HEK293 (cell line): Measurements from ENCODE around the gene HSF2BP.

Experiments used
- CTCF ChIA-PET: fragments of 350-600 bp; formaldehyde crosslinking; extraction: SDS; loops from one replicate; lab custom pipeline; 2021; ENCODE audit warnings: antibody characterized with exemption; lab: Yijun Ruan, JAX
- POLR2A ChIA-PET: fragments of 300-600 bp; formaldehyde crosslinking; extraction: SDS; loops from one replicate; lab custom pipeline; 2020; ENCODE audit warnings: antibody characterized with exemption, inconsistent platforms; lab: Yijun Ruan, JAX
- H3K27ac ChIP-seq: fragments of 200-500 bp; sonication (Bioruptor generic); 2 replicates; pipeline ENCODE4 v1.5.1; 2014; ENCODE audit warnings: low read depth, low read length, control low read depth, inconsistent platforms; ENCODE audit errors: extremely low read depth
- H3K36me3 ChIP-seq, 2 experiments: fragments of 200-500 bp in 1 of 2; sonication (Bioruptor generic) in 1 of 2; 1 replicate in 1 of 2; 2 replicates in 1 of 2; pipeline ENCODE4 v1.5.1; 2014 to 2017; ENCODE audit warnings: inconsistent platforms in 2 of 2, low read length in 2 of 2; ENCODE audit not compliant: control insufficient read depth in 2 of 2, insufficient read depth in 1 of 2
- H3K4me1 ChIP-seq: fragments of 200-500 bp; sonication (Bioruptor generic); 2 replicates; pipeline ENCODE4 v1.5.1; 2014; ENCODE audit warnings: mild to moderate bottlenecking, low read length, inconsistent platforms; ENCODE audit not compliant: control insufficient read depth, insufficient read depth
- H3K4me3 ChIP-seq: 2 replicates; pipeline ENCODE4 v1.5.1; 2011; ENCODE audit warnings: low read depth, mild to moderate bottlenecking, control low read depth, low read length, moderate library complexity
- H3K9me3 ChIP-seq: fragments of 200-500 bp; sonication (Bioruptor generic); 2 replicates; pipeline ENCODE4 v1.5.1; 2014; ENCODE audit warnings: low read depth, low read length, inconsistent platforms; ENCODE audit not compliant: control insufficient read depth, insufficient read depth
- BCL6B ChIP-seq: fragments of 450-650 bp; formaldehyde crosslinking; IDR thresholded peaks from 2 replicates; pipeline ENCODE4 v1.5.1; 2017; ENCODE audit warnings: missing biosample characterization, missing genetic modification characterization
- ELK4 ChIP-seq: IDR thresholded peaks from 2 replicates; pipeline ENCODE4 v1.6.1; 2011; ENCODE audit warnings: mild to moderate bottlenecking, low read depth, low read length, borderline replicate concordance
- KLF8 ChIP-seq: fragments of 450-650 bp; formaldehyde crosslinking; IDR thresholded peaks from 2 replicates; pipeline ENCODE4 v1.5.1; 2016; ENCODE audit warnings: missing biosample characterization, missing genetic modification characterization
- REPIN1 ChIP-seq: fragments of 450-650 bp; formaldehyde crosslinking; IDR thresholded peaks from 2 replicates; pipeline ENCODE4 v1.5.1; 2017; ENCODE audit warnings: missing biosample characterization, missing genetic modification characterization, low read depth
- SCRT1 ChIP-seq: fragments of 450-650 bp; formaldehyde crosslinking; IDR thresholded peaks from 2 replicates; pipeline ENCODE4 v1.5.1; 2016; ENCODE audit warnings: missing biosample characterization, missing genetic modification characterization, borderline replicate concordance
- ZBTB10 ChIP-seq: fragments of 450-650 bp; formaldehyde crosslinking; IDR thresholded peaks from 2 replicates; pipeline ENCODE4 v1.5.1; 2016; ENCODE audit warnings: missing biosample characterization, missing genetic modification characterization
- ZFP37 ChIP-seq: fragments of 450-650 bp; formaldehyde crosslinking; IDR thresholded peaks from 2 replicates; pipeline ENCODE4 v1.5.1; 2016; ENCODE audit warnings: missing biosample characterization, missing genetic modification characterization
- ZNF146 ChIP-seq: fragments of 450-650 bp; formaldehyde crosslinking; IDR thresholded peaks from 2 replicates; pipeline ENCODE4 v1.5.1; 2016; ENCODE audit warnings: missing biosample characterization, missing genetic modification characterization
- ZNF18 ChIP-seq: fragments of 450-650 bp; formaldehyde crosslinking; IDR thresholded peaks from 2 replicates; pipeline ENCODE4 v1.5.1; 2016; ENCODE audit warnings: missing biosample characterization, missing genetic modification characterization
- ZNF214 ChIP-seq: fragments of 450-650 bp; formaldehyde crosslinking; IDR thresholded peaks from 2 replicates; pipeline ENCODE4 v1.5.1; 2017; ENCODE audit warnings: missing biosample characterization, mild to moderate bottlenecking, missing genetic modification characterization, borderline replicate concordance
- ZNF248 ChIP-seq: fragments of 450-650 bp; formaldehyde crosslinking; IDR thresholded peaks from 2 replicates; pipeline ENCODE4 v1.5.1; 2017; ENCODE audit warnings: missing biosample characterization, missing genetic modification characterization
- ZNF280D ChIP-seq: fragments of 450-650 bp; formaldehyde crosslinking; IDR thresholded peaks from 2 replicates; pipeline ENCODE4 v1.5.1; 2016; ENCODE audit warnings: missing biosample characterization, missing genetic modification characterization
- ZNF302 ChIP-seq: fragments of 450-650 bp; formaldehyde crosslinking; IDR thresholded peaks from 2 replicates; pipeline ENCODE4 v1.5.1; 2016; ENCODE audit warnings: missing biosample characterization, missing genetic modification characterization, low read depth
- ZNF37A ChIP-seq: fragments of 450-650 bp; IDR thresholded peaks from 2 replicates; pipeline ENCODE4 v1.5.1; 2018; ENCODE audit warnings: missing biosample characterization, missing genetic modification characterization
- ZNF394 ChIP-seq: fragments of 450-650 bp; formaldehyde crosslinking; IDR thresholded peaks from 2 replicates; pipeline ENCODE4 v1.5.1; 2016; ENCODE audit warnings: missing biosample characterization, missing genetic modification characterization, mild to moderate bottlenecking, moderate library complexity, borderline replicate concordance
- ZNF433 ChIP-seq: fragments of 450-650 bp; formaldehyde crosslinking; IDR thresholded peaks from 2 replicates; pipeline ENCODE4 v1.5.1; 2016; ENCODE audit warnings: missing biosample characterization, missing genetic modification characterization, low read depth
- ZNF510 ChIP-seq: fragments of 450-650 bp; formaldehyde crosslinking; IDR thresholded peaks from 2 replicates; pipeline ENCODE4 v1.5.1; 2018; ENCODE audit warnings: mild to moderate bottlenecking, missing genetic modification characterization, missing biosample characterization; ENCODE audit not compliant: insufficient replicate concordance
- ZNF529 ChIP-seq: fragments of 450-650 bp; formaldehyde crosslinking; IDR thresholded peaks from 2 replicates; pipeline ENCODE4 v1.5.1; 2017; ENCODE audit warnings: missing genetic modification characterization, missing biosample characterization; ENCODE audit not compliant: insufficient replicate concordance
- ZNF555 ChIP-seq: fragments of 450-650 bp; formaldehyde crosslinking; conservative IDR thresholded peaks from 2 replicates; pipeline ENCODE4 v1.5.1; 2017; ENCODE audit warnings: missing biosample characterization, mild to moderate bottlenecking, missing genetic modification characterization, inconsistent platforms
- ZNF624 ChIP-seq: fragments of 450-650 bp; formaldehyde crosslinking; IDR thresholded peaks from 2 replicates; pipeline ENCODE4 v1.5.1; 2017; ENCODE audit warnings: missing biosample characterization, missing genetic modification characterization
- ZNF639 ChIP-seq: fragments of 450-650 bp; formaldehyde crosslinking; IDR thresholded peaks from 2 replicates; pipeline ENCODE4 v1.5.1; 2016; ENCODE audit warnings: missing biosample characterization, missing genetic modification characterization
- ZNF658 ChIP-seq: fragments of 450-650 bp; formaldehyde crosslinking; IDR thresholded peaks from 2 replicates; pipeline ENCODE4; 2016; ENCODE audit warnings: missing biosample characterization, missing genetic modification characterization
- ZNF660 ChIP-seq: fragments of 450-650 bp; IDR thresholded peaks from 2 replicates; pipeline ENCODE4 v1.5.1; 2018; ENCODE audit warnings: missing biosample characterization, mild to moderate bottlenecking, missing genetic modification characterization
- TF ChIP-seq, protein P1 (sequence below): fragments of 450-650 bp; formaldehyde crosslinking; IDR thresholded peaks from 2 replicates; pipeline ENCODE4 v1.5.1; 2016; ENCODE audit warnings: missing biosample characterization, missing genetic modification characterization

HSF2BP gene

GRCh38 chr21:43708745-43709381 is 49.6 kb upstream of the HSF2BP start:
- Histone ChIP-seq H3K27ac (no peak overlapping the region), H3K4me3 (no peak overlapping the region), H3K4me1 (peaks cover 6% of the 10 kb centered on the region), H3K9me3 (no peaks in the 10 kb centered on the region), H3K36me3 (no peaks in the 10 kb centered on the region)
- CTCF ChIA-PET = no interaction called here
- POLR2A ChIA-PET = no interaction called here
- TF ChIP-seq ZNF658 (tag by site-specific recombination) = no peak
- 0 out of 2 replicates have a peak, but pooled peaks have one; percentile 38 for TF ChIP-seq ZNF639 (tag by site-specific recombination)
- peak; percentile 94 for TF ChIP-seq ZNF280D (tag by site-specific recombination)
- TF ChIP-seq SCRT1 (tag by site-specific recombination) = no peak
- TF ChIP-seq ZNF146 (tag by site-specific recombination) = peak; percentile 100
- TF ChIP-seq ZNF624 (tag by site-specific recombination) = no peak
- no peak for TF ChIP-seq ZNF510 (tag by site-specific recombination)
- TF ChIP-seq ZNF248 (tag by site-specific recombination) = no peak
- TF ChIP-seq BCL6B (tag by site-specific recombination) = no peak
- TF ChIP-seq ZNF660 (tag by site-specific recombination) = no peak
- TF ChIP-seq, protein P1, sequence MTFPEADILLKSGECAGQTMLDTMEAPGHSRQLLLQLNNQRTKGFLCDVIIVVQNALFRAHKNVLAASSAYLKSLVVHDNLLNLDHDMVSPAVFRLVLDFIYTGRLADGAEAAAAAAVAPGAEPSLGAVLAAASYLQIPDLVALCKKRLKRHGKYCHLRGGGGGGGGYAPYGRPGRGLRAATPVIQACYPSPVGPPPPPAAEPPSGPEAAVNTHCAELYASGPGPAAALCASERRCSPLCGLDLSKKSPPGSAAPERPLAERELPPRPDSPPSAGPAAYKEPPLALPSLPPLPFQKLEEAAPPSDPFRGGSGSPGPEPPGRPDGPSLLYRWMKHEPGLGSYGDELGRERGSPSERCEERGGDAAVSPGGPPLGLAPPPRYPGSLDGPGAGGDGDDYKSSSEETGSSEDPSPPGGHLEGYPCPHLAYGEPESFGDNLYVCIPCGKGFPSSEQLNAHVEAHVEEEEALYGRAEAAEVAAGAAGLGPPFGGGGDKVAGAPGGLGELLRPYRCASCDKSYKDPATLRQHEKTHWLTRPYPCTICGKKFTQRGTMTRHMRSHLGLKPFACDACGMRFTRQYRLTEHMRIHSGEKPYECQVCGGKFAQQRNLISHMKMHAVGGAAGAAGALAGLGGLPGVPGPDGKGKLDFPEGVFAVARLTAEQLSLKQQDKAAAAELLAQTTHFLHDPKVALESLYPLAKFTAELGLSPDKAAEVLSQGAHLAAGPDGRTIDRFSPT (tag by site-specific recombination) = no peak
- TF ChIP-seq ZNF394 = no peak
- TF ChIP-seq ELK4 = no peak
- TF ChIP-seq ZNF302 (tag by site-specific recombination) = no peak
- TF ChIP-seq ZNF433 = no peak
- no peak for TF ChIP-seq KLF8 (tag by site-specific recombination)
- no peak for TF ChIP-seq ZNF214 (tag by site-specific recombination)
- TF ChIP-seq ZNF529 (tag by site-specific recombination) = no peak
- no peak for TF ChIP-seq ZNF37A (tag by site-specific recombination)
- no peak for TF ChIP-seq ZNF18
- no peak for TF ChIP-seq ZBTB10 (tag by site-specific recombination)
- no peak for TF ChIP-seq ZNF555 (tag by site-specific recombination)
- TF ChIP-seq ZFP37 (tag by site-specific recombination) = no peak
- no peak for TF ChIP-seq REPIN1 (tag by site-specific recombination)
